RCC 7860 (cell line): ENCODE data around the gene SLIT3.
"Not testable (repeated sequence)": the region's sequence is repeated elsewhere in the genome, so short reads cannot be mapped to it uniquely, and the experiment has no call there.

ENCODE experiments used
- DNase-seq: peaks from one replicate; pipeline ENCODE4 v3.0.0-alpha.2; 2015; ENCODE audit warnings: low spot score
- FAIRE-seq: peaks from 2 replicates; lab custom pipeline; 2012; peaks lifted over from hg19 to GRCh38; lab: Jason Lieb, UNC

Gene SLIT3

DNA sequence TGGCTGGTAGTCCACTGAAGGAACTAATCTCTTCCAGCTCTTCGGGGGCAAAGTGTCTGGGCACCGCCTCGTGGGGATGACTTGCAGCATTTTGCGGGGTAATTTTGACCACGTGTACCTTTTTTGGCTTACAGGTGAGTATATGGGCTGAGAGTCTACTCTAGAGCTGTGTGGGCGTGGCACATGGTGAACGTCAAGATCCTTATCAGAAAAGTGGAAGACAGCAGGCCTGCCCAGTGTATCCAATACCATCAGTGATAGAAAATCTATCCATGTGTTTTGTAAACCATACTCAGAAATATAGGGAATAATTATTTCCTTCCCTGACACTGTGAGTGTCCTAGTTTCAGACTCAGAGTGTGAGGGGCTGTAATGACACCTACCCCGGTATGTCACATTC is 148.5 kb downstream of the SLIT3 start:
- DNase-seq: no peak
- FAIRE-seq: no peak

DNA sequence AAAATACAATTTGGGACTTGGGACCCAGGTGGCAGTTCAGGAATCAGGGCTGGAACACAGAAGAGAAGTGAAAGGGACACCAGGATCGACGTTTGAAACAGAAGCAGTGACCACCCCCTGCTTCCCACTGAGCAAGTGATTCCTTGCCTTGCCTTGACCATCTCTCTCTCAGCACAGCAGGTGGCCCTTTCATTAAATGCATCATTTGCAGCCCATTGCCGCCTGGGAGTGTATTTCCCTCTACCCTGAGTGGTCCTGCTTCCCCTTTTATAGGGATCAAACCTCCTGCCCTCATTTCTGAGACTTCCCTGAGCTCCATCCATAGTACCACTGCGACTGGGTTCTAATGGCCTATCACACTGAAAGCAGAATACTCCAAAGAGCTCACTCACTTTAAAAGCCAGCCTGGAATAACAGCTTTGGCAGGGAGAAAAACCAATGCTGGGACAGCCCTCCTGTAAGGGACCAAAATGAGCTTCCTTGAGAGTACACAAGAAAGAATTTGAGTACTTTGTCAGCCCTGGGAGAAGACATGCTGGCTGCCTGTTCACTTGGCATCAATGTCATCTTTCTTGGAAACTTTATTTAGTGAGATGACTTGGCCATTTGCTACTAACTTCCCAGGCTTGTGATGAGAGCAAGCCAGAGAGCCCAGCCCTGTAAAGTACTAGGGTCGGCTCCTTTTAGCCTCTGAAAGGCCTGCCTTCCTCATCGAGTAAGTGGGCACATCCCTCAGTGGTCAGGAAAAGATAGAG is 149.7 kb downstream of the SLIT3 start:
- DNase-seq (no peak), FAIRE-seq (no peak)

DNA sequence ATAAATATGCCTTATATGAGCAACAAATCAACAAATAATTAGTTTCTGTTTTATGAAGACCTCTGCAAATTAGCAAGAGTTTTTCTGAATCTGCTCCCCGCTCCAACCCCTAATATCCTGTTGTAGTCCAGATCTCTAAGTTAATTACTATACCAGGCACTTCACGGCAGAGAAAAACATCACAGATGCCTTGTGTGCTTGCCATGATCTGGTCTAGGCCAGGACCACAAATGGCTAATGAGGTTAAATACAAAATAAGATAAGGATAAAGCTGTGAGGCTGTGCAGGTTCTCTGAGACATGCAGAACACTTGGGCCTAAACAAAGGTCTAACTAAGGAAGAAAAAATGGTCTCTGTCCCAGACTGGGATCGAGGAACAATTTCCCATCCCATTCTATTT is 150.8 kb downstream of the SLIT3 start:
- no peak for FAIRE-seq
- DNase-seq: no peak

DNA sequence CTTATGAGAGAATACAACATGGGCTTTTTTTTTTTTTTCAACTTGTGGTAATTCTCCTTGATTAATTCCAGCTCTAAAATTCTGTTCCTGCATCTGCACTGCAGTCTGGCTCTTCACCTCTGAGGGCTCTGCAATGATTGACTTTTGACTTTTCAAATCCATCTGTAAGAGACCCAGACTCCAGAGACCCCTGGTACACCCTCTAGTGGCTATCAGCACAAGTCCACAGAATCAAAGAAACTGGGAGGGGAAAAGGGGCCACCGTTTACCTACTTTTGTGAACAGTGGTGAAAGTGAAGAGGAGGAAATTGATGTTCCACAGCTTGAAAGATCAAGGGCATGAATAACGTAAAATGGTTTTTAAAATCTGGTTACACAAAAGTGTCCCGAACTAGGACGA is 151.6 kb downstream of the SLIT3 start:
- FAIRE-seq: no peak
- DNase-seq: no peak

DNA sequence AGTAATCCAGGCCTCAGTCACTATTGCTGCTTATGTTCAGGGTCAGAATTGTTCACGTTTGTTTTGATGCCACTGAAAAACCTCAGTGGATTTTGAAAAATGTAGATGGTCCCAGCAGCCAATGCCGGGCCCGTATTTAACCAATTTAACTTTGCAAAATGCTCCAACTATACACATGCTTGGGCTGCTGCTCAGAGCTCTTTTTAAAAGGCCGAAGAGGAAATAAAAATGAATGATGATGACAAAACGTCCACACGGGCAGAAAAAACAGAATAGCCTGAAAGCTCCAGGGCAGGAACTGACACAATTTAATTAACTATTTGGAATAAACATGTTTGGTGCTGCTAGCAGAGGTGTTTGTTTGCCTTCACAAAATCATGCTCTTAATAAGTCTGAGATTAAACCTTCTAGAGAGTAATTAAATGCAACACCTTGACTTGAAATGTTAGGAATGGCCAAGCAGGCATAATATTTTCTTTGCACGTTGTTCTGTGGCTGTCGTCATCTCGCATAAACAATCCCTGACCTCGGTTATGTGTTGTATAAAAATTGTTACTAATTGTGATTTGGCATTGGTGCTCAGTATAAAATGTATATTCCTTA is 152.7 kb downstream of the SLIT3 start:
- DNase-seq: no peak
- no peak for FAIRE-seq

DNA sequence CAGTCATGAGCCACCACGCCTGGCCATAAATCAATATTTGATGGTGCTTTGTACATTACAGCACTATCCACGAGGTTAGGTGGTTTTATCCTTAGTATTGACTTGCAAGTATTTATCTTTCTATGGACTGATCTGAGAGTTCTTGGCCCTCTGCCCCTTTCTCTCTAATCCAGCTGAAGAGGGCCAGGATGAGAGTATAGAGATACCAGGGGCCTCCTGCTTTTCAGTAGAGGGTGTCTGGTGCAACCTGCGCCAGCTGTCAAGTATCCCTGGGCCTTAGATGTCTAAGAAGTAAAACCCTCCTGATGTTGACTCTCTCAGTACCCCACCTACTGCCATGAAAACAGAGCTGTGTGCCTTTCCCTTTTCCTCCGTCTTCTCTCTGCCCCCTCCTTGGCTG is 153.4 kb downstream of the SLIT3 start:
- no peak for DNase-seq
- FAIRE-seq: no peak

DNA sequence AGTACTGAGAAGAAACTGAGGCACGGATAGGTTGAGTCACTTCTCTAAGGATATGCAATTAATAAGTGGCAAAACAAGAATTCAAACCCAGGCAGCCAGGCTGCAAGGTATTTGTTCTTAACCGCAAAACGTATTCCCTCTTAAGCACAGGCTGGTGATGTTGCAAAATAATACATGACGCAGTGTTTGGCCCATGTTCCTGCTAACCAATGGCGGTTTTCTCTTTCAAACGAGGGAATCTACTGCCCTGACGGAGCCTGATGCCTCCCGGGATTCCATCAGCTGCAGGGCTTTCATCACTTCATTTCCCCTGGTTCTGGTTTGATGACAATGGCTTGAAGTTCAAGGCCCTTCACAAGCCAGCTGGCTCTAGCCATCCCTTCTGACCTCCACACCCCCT is 154.8 kb downstream of the SLIT3 start:
- DNase-seq: no peak
- no peak for FAIRE-seq

DNA sequence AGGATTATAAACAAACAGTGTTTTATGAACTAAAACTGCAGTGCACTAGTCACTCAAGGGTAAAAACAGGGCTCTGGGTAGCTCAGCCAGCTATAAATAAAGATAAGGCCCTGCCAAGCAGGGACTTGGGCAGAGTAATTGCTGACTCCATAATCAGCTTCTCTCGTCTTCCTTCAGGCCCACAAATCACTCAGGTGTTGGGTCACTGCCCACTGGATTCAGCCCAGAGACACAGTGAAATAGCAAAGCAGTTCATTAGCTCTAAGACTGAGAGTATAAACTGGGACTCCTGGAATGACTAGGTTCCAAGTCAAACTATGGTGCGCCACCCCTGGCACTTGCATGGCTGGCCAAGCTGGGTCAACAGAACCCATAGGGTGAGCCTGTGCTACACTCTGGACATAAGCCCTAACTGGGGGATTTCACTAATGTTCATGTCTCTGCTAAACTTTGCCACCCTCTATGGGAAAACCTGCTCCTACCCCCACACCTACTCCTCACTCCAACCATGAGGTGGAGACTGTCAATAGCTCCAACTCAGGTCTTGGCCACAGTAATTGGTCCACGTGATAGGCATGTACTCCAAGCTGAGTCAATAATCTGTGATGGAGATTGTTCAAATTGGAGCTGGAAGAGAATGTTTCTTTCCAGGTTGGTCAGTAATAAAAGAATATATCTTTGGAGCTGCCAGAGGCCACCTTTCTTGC is 158.5 kb downstream of the SLIT3 start:
- no peak for FAIRE-seq
- no peak for DNase-seq

DNA sequence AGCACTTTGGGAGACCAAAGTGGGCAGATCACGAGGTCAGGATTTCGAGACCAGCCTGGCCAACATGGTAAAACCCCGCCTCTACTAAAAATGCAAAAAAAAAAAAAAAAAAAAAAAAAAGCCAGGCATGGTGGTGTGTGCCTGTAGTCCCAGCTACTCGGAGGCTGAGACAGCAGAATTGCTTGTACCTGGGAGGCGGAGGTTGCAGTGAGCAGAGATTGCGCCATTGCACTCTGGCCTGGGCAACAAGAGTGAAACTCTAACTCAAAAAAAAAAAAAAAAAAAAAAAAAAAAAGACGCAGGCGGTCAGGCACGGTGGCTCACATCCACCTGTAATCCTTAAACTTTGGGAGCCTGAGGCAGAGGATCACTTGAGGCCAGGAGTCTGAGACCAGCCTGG is 160.7 kb downstream of the SLIT3 start:
- FAIRE-seq, DNase-seq: not testable (repeated sequence)

DNA sequence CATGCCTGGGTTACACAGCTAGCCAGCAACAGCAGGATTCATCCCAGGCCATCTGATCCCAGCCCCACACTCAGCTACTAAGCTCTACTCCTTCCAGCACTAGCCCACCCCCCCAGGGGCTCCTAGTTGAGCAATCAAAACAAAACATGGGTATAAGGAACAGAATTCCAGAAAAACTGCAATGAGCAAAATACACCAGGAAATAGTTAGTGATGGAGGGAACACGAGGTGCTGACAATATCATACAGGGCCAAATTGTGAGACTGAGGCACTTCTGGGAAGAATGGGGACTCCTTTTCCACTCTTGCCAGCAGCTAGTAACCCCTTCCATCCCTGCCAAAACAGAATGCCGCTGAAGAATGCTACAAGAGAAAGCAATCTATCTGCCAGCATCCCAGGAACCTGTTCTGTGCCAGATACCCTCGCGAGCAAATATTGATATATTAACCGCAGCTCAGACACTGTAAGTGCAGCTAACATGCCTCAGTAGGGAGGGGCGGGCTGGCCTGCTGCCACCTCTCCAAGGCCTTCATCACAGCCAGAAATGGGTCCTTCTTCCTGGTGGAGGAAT is 161.4 kb downstream of the SLIT3 start:
- DNase-seq: no peak
- no peak for FAIRE-seq

DNA sequence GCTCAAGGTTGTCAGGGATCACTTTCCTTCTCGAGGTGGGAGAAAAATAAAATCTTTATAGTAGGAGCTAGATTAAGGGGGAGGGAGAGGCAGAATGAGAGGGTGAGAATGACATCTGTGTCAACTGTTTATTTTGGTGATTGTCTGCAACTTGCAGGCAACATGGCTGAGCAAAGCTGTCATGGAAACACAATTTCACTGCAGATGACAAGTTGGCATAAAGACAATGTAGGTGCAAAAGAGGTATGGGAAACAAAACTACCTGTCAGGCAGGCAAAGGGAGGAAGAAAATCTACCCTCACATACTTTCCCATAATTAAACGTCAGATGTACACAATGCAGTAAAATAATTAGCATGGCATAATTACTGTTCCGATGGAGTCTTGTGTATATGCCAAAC is 167.4 kb downstream of the SLIT3 start:
- DNase-seq (no peak), FAIRE-seq (no peak)

DNA sequence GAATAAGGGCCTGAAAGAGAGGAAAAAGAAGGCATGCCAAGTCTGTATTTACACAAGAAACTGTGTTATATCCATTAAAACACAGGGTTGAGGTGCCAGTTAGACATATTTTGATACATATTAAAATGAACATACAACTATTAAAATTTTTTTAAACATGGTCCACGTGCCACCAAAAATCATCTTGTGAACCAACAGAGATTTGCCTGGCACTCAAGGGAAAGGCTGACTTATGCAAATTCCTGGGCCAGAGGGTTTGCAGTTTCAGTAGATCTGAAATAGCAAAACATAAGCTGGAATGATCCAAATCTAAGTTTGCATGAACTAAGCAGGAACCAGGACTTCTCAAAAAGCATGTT is 168.7 kb downstream of the SLIT3 start:
- FAIRE-seq: no peak

DNA sequence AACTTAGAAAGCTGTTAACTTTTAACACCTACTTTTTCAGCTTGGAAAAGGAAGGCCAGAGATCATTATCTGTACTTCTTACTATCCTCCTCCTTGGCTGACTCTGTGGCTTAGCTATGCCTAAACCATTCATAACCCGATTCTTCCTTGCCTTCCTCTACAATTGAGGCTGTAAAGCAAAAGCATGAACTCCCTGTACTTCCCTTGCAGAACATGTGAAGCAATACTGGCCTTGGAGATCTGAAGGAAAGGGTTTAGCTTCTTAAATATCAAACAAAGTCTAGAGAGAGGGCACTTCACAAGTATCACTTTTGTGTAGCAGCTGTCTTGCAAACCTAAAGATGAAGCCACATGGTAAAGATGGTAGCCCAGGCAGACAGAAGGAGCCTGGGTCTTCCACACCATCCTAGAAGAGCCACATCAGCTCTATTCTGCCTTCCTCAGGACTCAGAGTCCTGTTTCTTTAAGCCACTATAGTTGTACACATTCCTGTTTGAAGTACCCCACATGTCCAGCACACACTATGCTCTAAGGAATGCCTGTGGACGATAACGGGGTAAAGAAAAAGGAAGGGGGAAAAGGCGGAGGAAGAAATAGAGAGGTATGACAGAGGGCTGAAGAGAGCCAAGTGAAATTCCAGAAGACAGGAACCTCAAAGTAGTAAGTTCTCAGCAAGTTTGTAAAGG is 169.2 kb downstream of the SLIT3 start:
- FAIRE-seq: no peak
- no peak for DNase-seq

More for the DNA sequence above, 168.7 kb downstream of the SLIT3 start:
- DNase-seq: no peak

DNA sequence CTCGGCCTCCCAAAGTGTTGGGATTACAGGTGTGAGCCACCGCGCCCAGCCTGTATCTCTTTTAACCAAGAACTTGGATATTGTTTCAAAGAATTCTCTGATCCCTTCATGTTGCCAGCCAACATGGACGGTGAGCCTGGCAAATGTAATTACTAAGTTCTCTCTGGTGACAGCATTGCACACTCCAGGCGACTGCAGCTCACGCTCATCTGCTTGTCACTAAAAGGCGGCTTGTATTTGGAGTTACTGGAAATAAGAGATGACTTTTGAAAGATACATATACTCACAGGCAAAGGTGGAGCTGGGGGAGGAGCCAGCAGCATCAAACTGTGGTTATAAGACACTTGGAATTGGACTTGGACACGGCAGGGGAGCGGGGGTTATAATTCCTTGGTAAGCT is 172.3 kb downstream of the SLIT3 start:
- DNase-seq (no peak), FAIRE-seq (no peak)

DNA sequence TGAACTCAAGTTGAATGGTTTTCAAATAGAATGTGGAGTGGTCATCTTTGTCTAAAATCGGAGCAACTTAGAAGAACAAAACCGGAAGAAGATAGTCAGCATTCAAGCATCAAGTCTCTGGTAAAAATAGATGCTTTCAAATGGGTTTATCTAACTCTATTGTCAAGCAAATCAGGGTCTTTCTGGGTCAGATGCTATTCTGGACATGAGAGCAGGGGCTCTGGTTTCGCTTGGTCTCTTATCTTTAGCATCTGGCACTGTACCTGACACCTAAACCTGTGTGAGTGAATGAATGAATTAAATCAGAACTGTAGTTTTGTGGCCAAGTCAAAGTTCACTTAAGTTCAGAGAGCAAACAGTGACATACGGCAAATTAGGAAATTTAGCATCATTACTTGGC is 173.5 kb downstream of the SLIT3 start:
- FAIRE-seq: no peak
- DNase-seq: no peak

DNA sequence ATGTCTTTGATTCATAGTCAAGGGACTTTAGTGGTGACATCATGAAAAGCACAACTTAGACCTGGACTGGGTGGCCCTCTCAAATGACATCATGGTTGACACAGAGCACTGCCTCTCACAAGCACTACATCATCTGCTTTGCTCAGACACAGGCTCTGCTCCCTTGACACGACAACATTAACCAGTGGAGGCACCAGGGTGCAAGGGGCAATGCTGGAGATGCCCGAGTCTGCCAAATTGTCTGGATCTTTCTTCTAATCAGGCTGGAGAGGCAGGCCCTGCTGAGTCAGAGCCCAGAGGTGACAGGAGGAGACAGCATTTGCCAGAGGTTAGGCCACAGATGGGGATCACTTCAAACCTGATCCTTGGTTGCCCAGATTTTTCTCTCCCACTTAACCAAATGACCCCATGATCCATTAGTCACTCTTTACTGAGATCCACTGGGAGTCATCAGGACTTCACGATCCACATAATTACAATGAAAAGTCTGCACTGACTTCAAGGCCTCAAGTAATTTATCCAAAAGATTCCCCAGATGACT is 174.4 kb downstream of the SLIT3 start:
- FAIRE-seq (no peak), DNase-seq (peak; percentile 23)

DNA sequence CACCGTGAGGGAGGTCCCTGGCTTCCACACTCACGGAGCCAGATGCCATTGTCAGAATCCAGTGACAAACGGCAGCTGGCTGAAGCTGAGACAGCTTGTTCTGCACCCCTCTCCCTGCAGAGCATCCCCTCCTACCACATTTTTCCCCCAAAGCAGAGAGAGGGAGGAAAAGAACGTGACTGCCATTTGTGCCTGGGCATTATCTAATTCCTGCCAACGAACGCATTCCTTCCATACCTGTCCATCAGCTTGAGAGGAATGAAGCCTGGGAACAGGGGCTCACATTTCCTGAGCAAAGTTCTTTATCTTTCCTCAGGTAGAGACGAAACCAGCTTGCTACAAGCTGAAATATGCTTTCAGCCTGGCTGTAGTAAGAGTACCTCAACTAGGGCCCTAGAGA is 175.4 kb downstream of the SLIT3 start:
- FAIRE-seq (no peak), DNase-seq (no peak)

DNA sequence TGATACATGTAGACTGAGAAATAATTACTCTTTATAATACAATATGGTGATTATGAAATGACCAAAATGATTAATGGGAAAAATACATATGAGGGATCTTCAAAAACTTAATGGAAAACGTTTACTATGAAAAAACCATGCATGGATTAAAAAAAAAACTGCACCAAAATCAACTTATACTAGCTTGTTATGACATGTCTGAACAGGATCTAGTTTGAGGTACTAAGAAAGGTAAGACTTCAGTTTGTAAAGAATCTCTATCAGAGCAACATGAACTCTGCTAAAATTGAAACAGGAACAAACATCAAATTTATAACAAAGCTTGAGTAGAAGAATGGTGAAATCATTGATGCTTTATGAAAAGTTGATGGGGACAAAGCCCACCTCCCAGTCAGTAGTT is 178.0 kb downstream of the SLIT3 start:
- DNase-seq (no peak), FAIRE-seq (no peak)

DNA sequence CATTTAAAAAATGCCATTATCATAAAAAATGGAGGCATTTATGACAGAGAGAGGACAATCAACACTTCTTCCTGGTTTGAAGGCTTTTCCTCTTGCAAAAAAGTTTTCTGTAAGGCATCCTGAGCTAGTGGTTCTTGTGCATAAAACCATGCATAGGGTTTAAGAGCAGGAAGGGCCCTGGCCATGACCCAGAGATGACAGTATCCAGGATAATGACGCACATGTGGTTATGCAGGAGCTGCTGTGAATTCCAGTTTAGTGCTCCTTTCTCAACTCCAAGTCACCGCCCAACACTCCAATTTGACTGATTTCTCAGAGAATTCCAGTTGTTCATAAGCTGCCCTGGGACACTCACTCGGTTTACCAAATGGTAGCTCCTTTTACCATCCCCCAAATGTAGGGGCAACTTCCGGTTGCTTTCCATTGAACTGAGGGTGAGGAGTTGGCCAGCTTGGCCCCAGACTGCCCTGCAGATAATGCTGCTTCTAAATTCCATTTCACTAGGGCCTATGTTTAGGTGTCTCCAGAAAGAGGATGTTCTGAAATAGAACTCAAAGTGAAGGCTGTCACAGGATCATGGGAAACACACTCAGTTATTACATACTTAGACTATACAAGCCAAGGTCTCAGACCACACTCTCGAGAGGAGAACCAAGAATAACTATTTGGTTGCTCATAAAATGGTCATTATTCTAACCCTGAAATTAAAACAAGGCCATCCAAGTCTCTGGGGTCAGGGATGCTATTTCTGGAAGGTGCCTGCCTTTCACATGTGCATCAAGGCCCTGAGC is 179.1 kb downstream of the SLIT3 start:
- no peak for FAIRE-seq
- no peak for DNase-seq

DNA sequence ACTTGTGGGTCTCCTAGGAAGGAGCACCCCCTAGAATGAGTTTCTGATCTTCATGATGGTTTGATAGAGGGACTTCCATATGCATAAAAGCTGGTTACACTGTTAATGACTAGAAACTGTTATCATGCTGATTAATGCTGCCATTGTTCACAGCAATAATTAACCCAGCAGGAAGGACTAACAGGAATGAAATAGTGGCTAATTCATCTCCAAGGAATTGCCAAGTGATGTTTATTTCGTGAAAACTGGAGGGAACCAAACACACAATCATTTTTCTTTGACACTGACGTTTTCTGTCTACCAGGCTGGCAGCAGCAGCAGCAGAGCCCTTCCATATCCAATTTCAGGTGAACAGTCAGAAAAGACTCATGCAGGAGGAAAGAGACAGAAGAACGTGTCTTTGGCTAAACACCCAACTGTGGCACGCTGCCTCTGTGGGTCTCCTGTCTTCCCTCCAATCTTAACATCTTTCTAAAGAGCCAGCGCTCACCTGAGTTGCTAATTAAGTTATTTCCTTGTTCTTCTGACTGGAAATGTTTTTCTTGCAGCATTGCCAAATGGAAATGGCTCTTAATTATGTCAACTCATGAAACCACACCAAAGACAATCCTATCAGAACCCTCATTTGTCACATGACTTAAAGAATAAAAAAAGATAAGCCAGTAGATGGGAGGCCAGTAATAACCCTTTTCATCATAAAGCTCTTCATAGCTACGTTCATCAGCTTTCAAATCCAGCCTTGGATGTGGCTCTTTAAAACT is 181.5 kb downstream of the SLIT3 start:
- DNase-seq (no peak), FAIRE-seq (no peak)
